Hepatocyte (in vitro differentiated cells): ENCODE data around the gene PCDHGA10. TPM values are rescaled to one million over a fixed set of nuclear protein-coding genes. Genes with fewer than 3 reads are reported as not detected.
"Not testable (repeated sequence)": the region's sequence is repeated elsewhere in the genome, so short reads cannot be mapped to it uniquely, and the experiment has no call there.

Experiments used
- DNase-seq: peaks from one replicate; pipeline ENCODE4 v3.0.0-alpha.2; 2016; ENCODE audit warnings: low spot score
- H2AFZ ChIP-seq: fragments of 200-600 bp; sonication (generic); 2 replicates; pipeline ENCODE4 v1.6.0; 2016; ENCODE audit warnings: antibody characterized with exemption, mild to moderate bottlenecking
- H3K27ac ChIP-seq: fragments of 200-600 bp; sonication (generic); 2 replicates; pipeline ENCODE4 v1.5.1; 2016; ENCODE audit warnings: mild to moderate bottlenecking
- H3K27me3 ChIP-seq: fragments of 200-600 bp; sonication (generic); 2 replicates; pipeline ENCODE4 v1.6.1; 2016
- H3K36me3 ChIP-seq: fragments of 200-600 bp; sonication (generic); replicated peaks from 2 replicates; pipeline ENCODE4 v1.5.1; 2016; ENCODE audit warnings: low read depth; ENCODE audit not compliant: insufficient read depth
- H3K4me1 ChIP-seq: fragments of 200-600 bp; sonication (generic); 2 replicates; pipeline ENCODE4 v1.5.1; 2016; ENCODE audit warnings: mild to moderate bottlenecking, moderate library complexity; ENCODE audit not compliant: insufficient read depth
- H3K4me2 ChIP-seq: fragments of 200-600 bp; sonication (generic); 2 replicates; pipeline ENCODE4 v1.6.0; 2016
- H3K4me3 ChIP-seq: fragments of 200-600 bp; sonication (generic); 2 replicates; pipeline ENCODE4 v1.5.1; 2016; ENCODE audit warnings: mild to moderate bottlenecking
- H3K79me2 ChIP-seq: fragments of 200-600 bp; sonication (generic); 2 replicates; pipeline ENCODE4 v1.6.0; 2017; ENCODE audit warnings: mild to moderate bottlenecking
- H3K9me2 ChIP-seq: fragments of 200-600 bp; sonication (generic); replicated peaks from 2 replicates; pipeline ENCODE4 v1.6.0; 2017; ENCODE audit warnings: mild to moderate bottlenecking; ENCODE audit not compliant: insufficient read depth
- H3K9me3 ChIP-seq: fragments of 200-600 bp; sonication (generic); 2 replicates; pipeline ENCODE4 v1.5.1; 2016; ENCODE audit warnings: low read depth, mild to moderate bottlenecking
- H4K20me1 ChIP-seq: fragments of 200-600 bp; sonication (generic); 2 replicates; pipeline ENCODE4 v1.6.0; 2016; ENCODE audit warnings: mild to moderate bottlenecking; ENCODE audit not compliant: insufficient read depth, poor library complexity, severe bottlenecking
- CTCF ChIP-seq: fragments of 200-600 bp; sonication (generic); IDR thresholded peaks from 2 replicates; pipeline ENCODE4 v1.5.1; 2016; ENCODE audit warnings: antibody characterized with exemption, mild to moderate bottlenecking; ENCODE audit not compliant: poor library complexity
- EZH2 ChIP-seq: fragments of 200-600 bp; sonication (generic); IDR thresholded peaks from 2 replicates; pipeline ENCODE4 v1.6.1; 2016; ENCODE audit warnings: antibody characterized with exemption, mild to moderate bottlenecking, borderline replicate concordance
- EZH2phosphoT487 ChIP-seq: fragments of 200-600 bp; sonication (generic); IDR thresholded peaks from one replicate; pipeline ENCODE4 v1.6.1; 2018; ENCODE audit warnings: antibody characterized with exemption, mild to moderate bottlenecking, low read depth, moderate library complexity; ENCODE audit not compliant: unreplicated experiment, severe bottlenecking
- WGBS: methylation state at CpG from one replicate; pipeline ENCODE4 v1.1.6; 2016; ENCODE audit warnings: low lambda C conversion rate; ENCODE audit errors: missing lambda C conversion rate; 5-methylcytosine and 5-hydroxymethylcytosine counted together
- polyA plus RNA-seq: library from polyadenylated mRNA; unstranded; fragments of >200 nt; fragmentation: Nextera tagmentation; extraction: Ambion mirVana; gene quantifications from 2 replicates; pipeline ENCODE4 v1.2.1, GENCODE V29; 2016
- total RNA-seq: library from RNA; depleted of rRNA; stranded (reverse); fragments of >200 nt; gene quantifications from 2 replicates; pipeline ENCODE4 v1.2.3, GENCODE V29; 2014

The PCDHGA10 gene
- total and polyA plus RNA-seq, 2 experiments from 2014 or later = 3.0 to 6.7 TPM

DNA sequence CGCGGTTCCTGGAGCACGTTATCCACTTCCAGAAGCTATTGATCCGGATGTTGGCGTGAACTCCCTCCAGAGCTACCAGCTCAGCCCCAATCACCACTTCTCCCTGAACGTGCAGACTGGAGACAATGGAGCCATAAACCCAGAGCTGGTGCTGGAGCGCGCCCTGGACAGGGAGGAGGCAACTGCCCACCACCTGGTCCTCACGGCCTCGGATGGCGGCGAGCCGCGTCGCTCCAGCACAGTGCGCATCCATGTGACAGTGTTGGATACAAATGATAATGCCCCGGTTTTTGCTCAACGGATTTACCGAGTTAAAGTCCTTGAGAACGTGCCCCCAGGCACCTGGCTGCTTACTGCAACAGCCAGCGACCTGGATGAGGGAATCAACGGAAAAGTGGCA is 9.4 kb upstream of the PCDHGA10 start:
- H3K36me3 ChIP-seq = peaks cover 2% of the 10 kb centered on the region
- WGBS = 96% methylated on average over 22 of the region's 22 CpGs
- no peaks in the 10 kb centered on the region for H3K79me2 ChIP-seq
- no peak overlapping the region for H3K27ac ChIP-seq
- no peaks in the 10 kb centered on the region for H4K20me1 ChIP-seq
- no peak overlapping the region for H2AFZ ChIP-seq
- H3K4me2 ChIP-seq = no peak overlapping the region
- TF ChIP-seq EZH2 (no peak), CTCF (no peak), EZH2phosphoT487 (no peak)
- peaks cover 16% of the 10 kb centered on the region for H3K9me3 ChIP-seq
- no peaks in the 10 kb centered on the region for H3K27me3 ChIP-seq
- DNase-seq = no peak
- H3K4me1 ChIP-seq = no peaks in the 10 kb centered on the region
- no peak overlapping the region for H3K4me3 ChIP-seq
- H3K9me2 ChIP-seq = no peaks in the 10 kb centered on the region

- not testable (repeated sequence) for H3K9me2 ChIP-seq, H3K4me1 ChIP-seq, H4K20me1 ChIP-seq, H3K36me3 ChIP-seq, H3K27me3 ChIP-seq
- Histone ChIP-seq H3K4me2 (peak within 1 kb of the TSS; percentile 78), H3K4me3 (peak within 1 kb of the TSS; percentile 41), H3K27ac (peak within 1 kb of the TSS; percentile 83), H3K9me3 (peaks cover 37% of the 10 kb centered on the region), H3K79me2 (peaks cover 23% of the 10 kb centered on the region), H2AFZ (peak within 1 kb of the TSS; percentile 74)
- peak; percentile 79 for TF ChIP-seq CTCF
- WGBS = 9% methylated on average over 51 of the region's 51 CpGs
- DNase-seq = peak; percentile 83
Measured at GRCh38 chr5:141407790-141408505, 4.8 kb upstream of the PCDHGA10 start, which contains the start of gene PCDHGB6. Gene PCDHGB6 (plus strand): TSS chr5:141408021. CDS start chr5:141408203, 182 bp downstream.

DNA sequence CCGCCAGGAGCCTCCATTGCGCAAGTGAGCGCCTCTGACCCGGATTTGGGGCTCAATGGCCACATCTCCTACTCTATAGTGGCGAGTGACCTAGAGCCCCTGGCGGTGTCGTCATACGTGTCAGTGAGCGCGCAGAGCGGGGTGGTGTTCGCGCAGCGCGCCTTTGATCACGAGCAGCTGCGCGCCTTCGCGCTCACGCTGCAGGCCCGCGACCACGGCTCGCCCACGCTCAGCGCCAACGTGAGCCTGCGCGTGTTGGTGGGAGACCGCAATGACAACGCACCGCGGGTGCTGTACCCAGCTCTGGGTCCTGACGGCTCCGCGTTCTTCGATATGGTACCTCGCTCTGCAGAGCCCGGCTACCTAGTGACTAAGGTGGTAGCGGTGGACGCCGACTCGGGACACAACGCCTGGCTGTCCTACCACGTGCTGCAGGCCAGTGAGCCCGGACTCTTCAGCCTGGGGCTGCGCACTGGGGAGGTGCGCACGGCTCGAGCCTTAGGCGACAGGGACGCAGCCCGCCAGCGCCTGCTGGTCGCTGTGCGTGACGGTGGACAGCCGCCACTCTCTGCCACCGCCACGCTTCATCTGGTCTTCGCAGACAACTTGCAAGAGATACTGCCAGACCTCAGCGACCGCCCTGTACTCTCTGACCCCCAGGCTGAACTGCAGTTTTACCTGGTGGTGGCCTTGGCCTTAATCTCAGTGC is 3.0 kb upstream of the PCDHGA10 start:
- no peak overlapping the region for H3K4me3 ChIP-seq
- 98% methylated on average over 58 of the region's 64 CpGs for WGBS
- H3K79me2 ChIP-seq = peaks cover 23% of the 10 kb centered on the region
- no peak overlapping the region for H3K4me2 ChIP-seq
- no peaks in the 10 kb centered on the region for H4K20me1 ChIP-seq
- H3K9me3 ChIP-seq = peaks cover 40% of the 10 kb centered on the region
- no peaks in the 10 kb centered on the region for H3K9me2 ChIP-seq
- H3K27me3 ChIP-seq = no peaks in the 10 kb centered on the region
- DNase-seq = no peak
- no peak overlapping the region for H2AFZ ChIP-seq
- peaks cover 7% of the 10 kb centered on the region for H3K36me3 ChIP-seq
- H3K27ac ChIP-seq = no peak overlapping the region
- TF ChIP-seq EZH2phosphoT487 (no peak), EZH2 (no peak), CTCF (no peak)
- H3K4me1 ChIP-seq = no peaks in the 10 kb centered on the region
